HepG2 (cell line): ENCODE results near the gene NOXRED1. TPM values are rescaled to one million over a fixed set of nuclear protein-coding genes. Genes with fewer than 3 reads are reported as not detected.

Experiments
- ATAC-seq: fragments of 200-7000 bp; cut with Tn5 transposase; 3 replicates; pipeline ENCODE4 v1.9.1; 2020; ENCODE audit warnings: mild to moderate bottlenecking, moderate library complexity
- BruUV-seq: library from RNA; stranded (reverse); fragments of 400-500 nt; replicated peaks from 2 replicates; lab custom pipeline; 2021; lab: Mats Ljungman, UMichigan
- CTCF ChIA-PET: fragments of 300-600 bp; formaldehyde crosslinking; extraction: SDS; loops from one replicate; lab custom pipeline; 2021; ENCODE audit warnings: low total read pairs, inconsistent platforms, low intra/inter-chr PET ratio; lab: Yijun Ruan, JAX
- POLR2A ChIA-PET: fragments of 350-600 bp; sonication (Branson Sonifier 250); formaldehyde crosslinking; loops from one replicate; lab custom pipeline; 2020; ENCODE audit warnings: antibody characterized with exemption, inconsistent platforms; lab: Yijun Ruan, JAX
- DNase-seq: peaks from one replicate; pipeline ENCODE4 v3.0.0-alpha.2; 2015; ENCODE audit warnings: low spot score
- FAIRE-seq: peaks from 3 replicates; lab custom pipeline; 2011; peaks lifted over from hg19 to GRCh38; lab: Jason Lieb, UNC
- H2AFZ ChIP-seq: one replicate; pipeline ENCODE4 v1.6.1; 2011; ENCODE audit warnings: low read length, inconsistent platforms
- H3K27ac ChIP-seq: fragments of 300-600 bp; 3 replicates; pipeline ENCODE4 v1.8.0; 2011; ENCODE audit warnings: mixed run types, mild to moderate bottlenecking, mixed read lengths, low read length, inconsistent platforms; ENCODE audit not compliant: insufficient read depth; ENCODE audit errors: extremely low read length
- H3K27me3 ChIP-seq, 2 experiments: fragments of 200-600 bp in 1 of 2; 2 replicates in 1 of 2; 3 replicates in 1 of 2; pipeline versions ENCODE4 v1.6.0 to v1.8.0; 2011; ENCODE audit warnings: low read length in 2 of 2, mild to moderate bottlenecking in 2 of 2, moderate library complexity in 2 of 2, inconsistent platforms in 1 of 2; ENCODE audit not compliant: insufficient read depth in 2 of 2, control insufficient read depth in 1 of 2
- H3K36me3 ChIP-seq, 2 experiments: fragments of 200-600 bp in 1 of 2; replicated peaks in 1 of 2; 2 replicates in 1 of 2; 3 replicates in 1 of 2; pipeline versions ENCODE4 v1.5.1 to v1.8.0; 2011; ENCODE audit warnings: low read length in 2 of 2, inconsistent platforms in 1 of 2; ENCODE audit not compliant: insufficient read depth in 2 of 2, control insufficient read depth in 1 of 2
- H3K4me1 ChIP-seq: 2 replicates; pipeline ENCODE4 v1.5.1; 2012; ENCODE audit warnings: low read length, inconsistent platforms; ENCODE audit not compliant: insufficient read depth
- H3K4me2 ChIP-seq: 2 replicates; pipeline ENCODE4 v1.6.0; 2011; ENCODE audit warnings: low read depth, low read length, inconsistent platforms
- H3K4me3 ChIP-seq, 3 experiments: fragments of 200-600 bp in 1 of 3; sonication (generic), shearing (Covaris generic) in 1 of 3; replicated peaks in 1 of 3; 2 replicates each; pipeline ENCODE4 v1.5.1; 2011 to 2016; ENCODE audit warnings: low read length in 3 of 3, inconsistent platforms in 2 of 3, low read depth in 2 of 3, mild to moderate bottlenecking in 2 of 3, control low read depth in 1 of 3, mixed read lengths in 1 of 3; ENCODE audit not compliant: insufficient read depth in 1 of 3
- H3K79me2 ChIP-seq: one replicate; pipeline ENCODE4 v1.6.1; 2011; ENCODE audit warnings: low read length, inconsistent platforms; ENCODE audit not compliant: insufficient read depth
- H3K9ac ChIP-seq: 2 replicates; pipeline ENCODE4 v1.6.0; 2011; ENCODE audit warnings: mild to moderate bottlenecking, low read depth, low read length, inconsistent platforms; ENCODE audit not compliant: insufficient read depth
- H3K9me3 ChIP-seq: 2 replicates; pipeline ENCODE4 v1.5.1; 2012; ENCODE audit warnings: mild to moderate bottlenecking, low read length
- H4K20me1 ChIP-seq: 2 replicates; pipeline ENCODE4 v1.6.0; 2011; ENCODE audit warnings: inconsistent platforms, mild to moderate bottlenecking, low read length, moderate library complexity; ENCODE audit not compliant: insufficient read depth
- CBFB ChIP-seq: sonication (generic); formaldehyde crosslinking; IDR thresholded peaks from 2 replicates; pipeline ENCODE4 v1.4.0; 2020; ENCODE audit warnings: missing genetic modification reagents
- CBX2 ChIP-seq, 2 experiments: fragments of 200-600 bp in 1 of 2; sonication (generic); formaldehyde crosslinking in 1 of 2; IDR thresholded peaks; 2 replicates each; pipeline versions ENCODE4 v1.7.0 to v1.8.1; 2018 to 2022; ENCODE audit warnings: low read depth in 2 of 2, low read length in 1 of 2, mild to moderate bottlenecking in 1 of 2, missing genetic modification reagents in 1 of 2
- DBP ChIP-seq: sonication (generic); formaldehyde crosslinking; IDR thresholded peaks from 2 replicates; pipeline ENCODE4 v1.4.0; 2020; ENCODE audit warnings: missing genetic modification reagents; ENCODE audit errors: not compliant biosample characterization
- IKZF1 ChIP-seq: fragments of 450-650 bp; IDR thresholded peaks from 2 replicates; pipeline ENCODE4 v1.7.1; 2016
- MLLT10 ChIP-seq: sonication (generic); formaldehyde crosslinking; IDR thresholded peaks from 2 replicates; pipeline ENCODE4 v1.4.0; 2020; ENCODE audit warnings: missing genetic modification reagents
- NCOA1 ChIP-seq: sonication (generic); formaldehyde crosslinking; IDR thresholded peaks from 2 replicates; pipeline ENCODE4 v1.9.0; 2021; ENCODE audit warnings: missing genetic modification reagents
- ZBTB1 ChIP-seq: sonication (generic); formaldehyde crosslinking; IDR thresholded peaks from 2 replicates; pipeline ENCODE4 v1.4.0; 2020; ENCODE audit warnings: missing genetic modification reagents, borderline replicate concordance
- ZFP1 ChIP-seq: IDR thresholded peaks from 2 replicates; pipeline ENCODE4 v1.6.1; 2016
- ZNF441 ChIP-seq: sonication (generic); formaldehyde crosslinking; IDR thresholded peaks from 2 replicates; pipeline ENCODE4 v1.7.0; 2021; ENCODE audit warnings: missing genetic modification reagents, borderline replicate concordance
- ZNF7 ChIP-seq: IDR thresholded peaks from 2 replicates; pipeline ENCODE4 v1.6.1; 2016; ENCODE audit warnings: missing biosample characterization, missing genetic modification reagents
- ZNF740 ChIP-seq: sonication (generic); formaldehyde crosslinking; IDR thresholded peaks from 2 replicates; pipeline ENCODE4 v1.4.0; 2020; ENCODE audit warnings: missing genetic modification reagents
- ZNF770 ChIP-seq: sonication (generic); formaldehyde crosslinking; IDR thresholded peaks from 2 replicates; pipeline ENCODE4 v1.5.0; 2020; ENCODE audit warnings: mild to moderate bottlenecking, missing genetic modification reagents
- WGBS: methylation state at CpG from one replicate; pipeline ENCODE4 v1.1.6; 2017; ENCODE audit warnings: low lambda C conversion rate; 5-methylcytosine and 5-hydroxymethylcytosine counted together
- in situ Hi-C: cut with HindIII; loops from 2 replicates; pipeline ENCODE4 v1.10.0; 2017; ENCODE audit warnings: low pct_unique_long_range_greater_than_20kb; ENCODE audit not compliant: extremely low pct_ligation_motif_present
- intact Hi-C: fragments of 100-400 bp; cut with micrococcal nuclease; formaldehyde crosslinking; loops from one replicate; pipeline ENCODE4 v1.10.0; 2022; ENCODE audit not compliant: unreplicated experiment
- polyA plus RNA-seq, 8 experiments: library from polyadenylated mRNA; depleted of rRNA in 3 of 8; stranded (reverse) in 7 of 8; unstranded in 1 of 8; fragments of >200 nt; fragmentation: Illumina TruSeq in 4 of 8; extraction: Trizol in 4 of 8; gene quantifications; 2 replicates each; pipeline versions ENCODE4 v1.2.1 to v1.2.3, GENCODE V29; 2011 to 2016; ENCODE audit warnings: low read depth in 4 of 8, missing spikeins in 1 of 8, mixed read lengths in 1 of 8; ENCODE audit not compliant: insufficient read depth in 1 of 8
- total RNA-seq, 5 experiments: library from RNA; depleted of rRNA; stranded (reverse); fragments of >200 nt; fragmentation: Illumina TruSeq; extraction: Trizol; gene quantifications; 2 replicates each; pipeline ENCODE4 v1.2.3, GENCODE V29; 2016; ENCODE audit warnings: low read depth in 1 of 5

Gene NOXRED1
- total and polyA plus RNA-seq, 2 of the 13 experiments (the other 11 are each of a cell fraction or from before 2014, with no cell fraction given), result 0.24 to 0.41 TPM

GRCh38 chr14:77406718-77407117, 16.6 kb downstream of the NOXRED1 start:
- CTCF ChIA-PET, result no interaction called here
- Histone ChIP-seq H3K4me1 (peaks cover 9% of the 10 kb centered on the region), H3K9ac (no peak overlapping the region), H3K27ac (no peak overlapping the region), H3K27me3 (no peaks in the 10 kb centered on the region), H3K4me3 (no peak overlapping the region), H3K9me3 (no peaks in the 10 kb centered on the region), H3K79me2 (no peaks in the 10 kb centered on the region), H3K36me3 (no peaks in the 10 kb centered on the region), H3K4me2 (no peak overlapping the region), H2AFZ (no peak overlapping the region), H4K20me1 (no peaks in the 10 kb centered on the region)
- ATAC-seq (no peak), FAIRE-seq (no peak), DNase-seq (no peak)
- intact Hi-C loops (no loop called here), in situ Hi-C loops (no loop called here)
- BruUV-seq, result no TSS peak
- no peak for TF ChIP-seq ZNF441 (CRISPR knock-in tag)
- TF ChIP-seq ZBTB1 (CRISPR knock-in tag), result no peak
- TF ChIP-seq IKZF1, result no peak
- no peak for TF ChIP-seq CBFB (CRISPR knock-in tag)
- no peak for TF ChIP-seq ZNF7 (CRISPR knock-in tag)
- TF ChIP-seq ZNF770 (CRISPR knock-in tag), result no peak
- no peak for TF ChIP-seq DBP (CRISPR knock-in tag)
- no peak for TF ChIP-seq NCOA1 (CRISPR knock-in tag)
- no peak for TF ChIP-seq MLLT10 (CRISPR knock-in tag)
- no peak for TF ChIP-seq ZFP1 (CRISPR knock-in tag)
- no peak for TF ChIP-seq ZNF740 (CRISPR knock-in tag)
- TF ChIP-seq CBX2 (IDR thresholded peaks at IDR 0.05; ENCODE audit: low read depth, low read length), result no peak
- no peak for TF ChIP-seq CBX2 (CRISPR knock-in tag; IDR thresholded peaks at IDR 0.05; ENCODE audit: low read depth)
- TF ChIP-seq, all 625 proteins: peak for 0
- POLR2A ChIA-PET, result no interaction called here
- WGBS, result 82% methylated on average over 5 of the region's 6 CpGs
